ELR (cell line): ENCODE data around the gene MAGI2.

Experiments
- DNase-seq: peaks from one replicate; pipeline ENCODE4 v3.0.0-alpha.2; 2015; ENCODE audit warnings: low read depth

MAGI2 gene

DNA sequence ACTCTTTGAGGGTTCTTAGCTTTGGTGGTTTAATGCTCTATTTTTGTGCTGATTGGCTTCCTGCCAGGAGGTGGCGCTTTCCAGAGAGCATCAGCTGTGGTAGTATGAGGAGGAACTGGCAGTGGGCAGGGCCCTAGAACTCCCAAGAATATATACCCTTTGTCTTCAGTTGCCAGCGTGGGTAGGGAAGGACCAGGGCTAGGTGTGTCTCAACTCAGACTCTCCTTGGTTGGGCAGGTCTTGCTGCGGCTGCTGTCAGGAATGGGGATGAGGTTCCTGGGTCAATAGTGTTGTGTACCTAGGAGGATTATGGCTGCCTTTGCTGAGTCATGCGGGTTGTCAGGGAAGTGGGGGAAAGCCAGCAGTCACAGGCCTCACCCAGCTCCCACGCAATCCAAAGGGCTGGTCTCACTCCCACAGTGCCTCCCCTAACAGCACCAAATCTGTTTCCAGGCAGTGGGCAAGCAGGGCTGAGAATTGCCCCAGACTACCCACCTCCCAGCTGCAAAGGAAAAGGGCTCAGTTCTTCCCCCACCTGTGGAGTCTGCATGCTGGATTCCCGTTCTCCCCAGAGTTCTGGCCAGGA lies 1463.4 kb downstream of the MAGI2 start:
- peak; percentile 3 for DNase-seq

- no peak for DNase-seq
Measured at GRCh38 chr7:77985974-77986339, 1467.5 kb downstream of the MAGI2 start.

DNA sequence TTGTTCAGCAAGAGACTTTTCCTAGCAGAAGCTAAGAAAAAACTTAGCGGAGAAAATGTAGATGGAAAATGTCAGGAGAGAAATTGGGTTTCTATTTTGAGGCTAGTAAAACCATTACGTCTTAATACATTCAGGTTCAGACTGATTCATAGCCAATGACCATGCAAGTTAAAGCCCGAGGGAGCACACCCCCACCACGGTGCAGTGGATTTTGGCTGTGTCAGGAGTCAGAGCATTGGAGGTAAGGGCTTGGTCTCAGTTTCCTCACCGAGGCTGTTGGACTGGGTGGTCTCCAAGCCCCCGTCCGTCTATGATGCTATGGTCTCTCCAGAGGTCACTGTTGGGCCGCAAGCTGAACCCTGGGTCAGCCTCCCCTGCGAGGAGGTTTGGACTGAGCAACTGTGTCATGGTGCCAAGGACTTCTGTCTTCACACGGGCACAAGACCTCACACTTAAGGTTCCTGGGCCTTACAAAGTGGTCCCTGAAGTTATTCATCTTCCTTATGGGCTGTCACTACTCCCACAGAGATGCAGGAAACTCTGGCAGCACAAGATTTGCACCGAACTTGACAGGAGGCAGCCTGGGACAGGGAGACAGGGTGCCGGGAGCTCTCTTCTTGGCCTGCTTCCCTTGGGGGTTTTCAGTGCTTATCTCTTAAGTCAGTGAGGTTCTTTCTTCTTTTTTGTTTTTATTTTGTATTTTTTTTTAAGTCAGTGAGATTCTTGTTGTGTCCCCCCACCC lies 1468.1 kb downstream of the MAGI2 start:
- DNase-seq: no peak

DNA sequence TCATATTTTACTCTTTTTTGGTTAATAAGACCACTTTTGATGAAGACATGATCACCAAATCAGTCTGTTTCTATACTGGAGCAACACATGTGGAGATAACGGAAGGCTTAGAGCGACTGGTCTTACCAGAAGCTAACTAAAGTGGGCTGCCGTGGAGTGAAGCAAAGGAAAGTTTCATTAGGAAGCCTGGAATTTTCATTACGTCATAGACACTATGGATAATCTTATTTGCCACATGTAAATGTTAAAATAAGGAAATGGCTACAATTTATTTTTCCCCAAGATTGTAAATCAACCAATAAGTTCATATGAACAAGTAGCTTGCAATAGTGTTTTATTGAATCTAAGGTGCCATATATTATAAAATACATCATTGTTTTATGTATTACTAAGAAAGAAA lies 1469.5 kb downstream of the MAGI2 start:
- no peak for DNase-seq

- peak; percentile 24 for DNase-seq
Measured at GRCh38 chr7:77982926-77983550, 1470.4 kb downstream of the MAGI2 start.

- DNase-seq: no peak
Measured at GRCh38 chr7:77980087-77980713, 1473.3 kb downstream of the MAGI2 start.

DNA sequence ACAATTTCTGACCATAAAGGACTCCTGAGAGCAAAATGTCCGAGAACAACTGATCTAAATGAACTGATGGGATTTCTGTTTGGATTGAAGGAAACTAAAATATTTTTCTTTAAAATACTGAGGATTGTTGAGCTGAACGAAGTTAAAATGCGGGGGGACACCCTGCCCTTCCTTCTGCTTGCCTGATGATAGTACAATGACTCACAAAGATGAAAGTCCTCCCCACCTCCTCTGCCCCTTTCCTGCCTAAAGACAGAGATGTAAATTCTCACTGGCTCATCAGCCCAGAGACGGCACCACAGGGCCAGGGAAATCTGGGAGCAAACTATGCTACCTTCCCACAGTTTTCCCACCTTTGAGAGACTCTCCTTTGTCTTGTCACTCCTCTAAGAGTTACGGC lies 1474.2 kb downstream of the MAGI2 start:
- peak; percentile 43 for DNase-seq

- DNase-seq: no peak
Measured at GRCh38 chr7:77975672-77976480, 1477.6 kb downstream of the MAGI2 start.

DNA sequence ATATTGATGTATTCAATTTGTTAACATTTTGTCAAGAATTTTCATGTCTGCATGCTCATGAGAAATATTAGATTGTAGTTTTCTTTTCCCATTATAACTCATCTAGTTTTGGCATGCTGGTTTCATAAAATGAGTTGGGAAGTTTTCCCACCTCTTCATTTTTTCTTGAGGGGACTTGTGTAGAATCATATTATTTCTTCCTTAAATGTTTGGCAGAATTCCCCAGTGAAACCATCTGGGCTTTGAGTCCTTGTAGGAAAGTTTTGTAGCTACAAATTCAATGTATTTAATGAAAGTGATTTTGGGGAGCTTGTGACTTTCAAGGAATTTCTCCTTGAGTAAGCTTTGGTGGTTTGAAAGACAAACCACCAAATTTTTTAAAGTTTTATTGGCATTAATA lies 1481.7 kb downstream of the MAGI2 start:
- no peak for DNase-seq

- no peak for DNase-seq
Measured at GRCh38 chr7:77967429-77967828, 1486.0 kb downstream of the MAGI2 start.
